Measurements from ENCODE around the gene PKHD1.

PKHD1 gene

DNA sequence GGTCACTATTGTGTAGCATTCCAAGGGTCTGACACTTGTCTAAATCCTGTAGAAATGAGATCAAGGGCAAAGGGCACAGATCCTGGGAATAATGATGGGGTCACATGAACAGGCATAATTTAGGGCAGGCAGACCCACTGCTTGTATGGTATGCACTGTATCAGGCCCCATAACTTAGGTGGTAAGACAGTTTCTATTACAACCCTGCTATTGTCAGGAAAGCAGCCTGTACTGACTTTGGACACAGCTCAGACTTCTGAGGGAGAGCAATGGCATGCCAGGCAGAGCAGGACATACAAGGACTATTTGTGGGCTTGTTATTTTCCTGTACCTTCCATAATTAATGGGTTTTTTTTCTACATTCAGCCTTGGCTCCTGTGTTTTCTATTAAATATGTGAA, 286.8 kb downstream of the PKHD1 start:
- no peak for DNase-seq (ENCODE audit: low spot score)

DNA sequence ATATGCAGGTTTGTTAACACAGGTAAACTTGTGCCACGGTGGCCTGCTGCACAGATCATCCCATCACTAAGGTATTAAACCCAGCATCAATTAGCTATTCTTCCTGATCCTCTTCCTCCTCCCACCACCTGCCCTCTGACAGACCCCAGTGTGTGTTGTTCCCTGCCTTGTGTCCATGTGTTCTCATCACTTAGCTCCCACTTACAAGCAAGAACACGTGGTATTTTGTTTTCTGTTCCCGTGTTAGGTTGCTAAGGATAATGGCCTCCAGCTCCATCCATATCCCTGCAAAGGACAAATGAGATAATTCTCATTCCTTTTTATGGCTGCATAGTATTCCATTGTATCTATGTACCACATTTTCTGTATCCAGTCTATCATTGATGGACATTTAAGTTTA, 294.0 kb downstream of the PKHD1 start:
- no peak for DNase-seq (ENCODE audit: low spot score)

DNA sequence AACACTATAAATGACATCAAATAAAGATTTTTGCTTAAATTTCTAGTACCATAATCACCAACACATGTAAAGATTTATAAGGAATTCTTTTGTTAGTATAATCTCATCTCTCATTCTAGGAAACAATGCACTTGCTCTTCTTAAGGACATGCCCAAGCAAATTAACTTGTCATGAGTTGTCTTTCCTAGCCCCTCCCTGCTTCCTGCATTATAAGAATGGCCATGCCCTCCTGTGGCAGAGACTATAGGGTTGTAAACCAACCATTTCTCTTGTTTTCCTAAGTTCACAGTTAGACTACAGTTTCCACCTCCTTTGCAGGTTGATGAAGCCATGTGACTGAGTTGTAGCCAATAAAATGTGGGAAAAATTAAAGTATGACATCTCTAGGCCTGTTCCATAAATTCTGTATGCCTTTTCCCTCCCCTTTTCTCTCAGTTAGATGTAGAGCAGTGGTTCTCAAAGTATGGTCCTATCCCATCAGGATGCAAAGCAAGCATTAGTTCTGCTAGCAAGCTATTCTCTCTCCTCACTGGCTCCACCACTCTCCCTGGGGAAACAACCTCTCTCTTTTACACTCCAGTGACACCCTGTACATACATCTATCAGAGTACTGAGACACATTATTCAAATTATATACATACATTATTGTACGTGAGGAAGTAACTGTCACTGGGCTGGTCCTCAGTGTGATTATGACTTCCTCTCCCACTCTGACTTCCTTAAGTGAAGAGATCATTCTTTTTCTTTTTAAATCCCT, 295.0 kb downstream of the PKHD1 start:
- no peak for DNase-seq (ENCODE audit: low spot score)

DNA sequence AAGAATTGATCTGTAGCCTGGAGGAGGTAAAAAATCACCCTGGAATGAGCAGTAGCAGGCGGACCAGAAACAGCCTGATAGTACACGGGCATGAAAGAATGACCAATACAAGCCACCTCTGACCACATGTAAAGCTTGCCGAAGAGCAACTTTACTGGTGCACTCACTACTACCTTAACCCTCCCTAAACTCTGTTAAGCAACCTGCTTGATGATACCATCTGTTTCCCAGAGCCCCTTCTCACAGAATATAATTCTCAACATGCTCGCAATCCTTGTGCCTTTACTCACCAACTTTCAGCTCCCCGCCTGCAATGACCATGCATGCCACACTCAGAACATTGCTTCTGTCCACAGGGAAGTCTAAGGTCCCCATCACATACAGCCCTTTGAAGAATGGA, 296.5 kb downstream of the PKHD1 start:
- DNase-seq (ENCODE audit: low spot score), result no peak

DNA sequence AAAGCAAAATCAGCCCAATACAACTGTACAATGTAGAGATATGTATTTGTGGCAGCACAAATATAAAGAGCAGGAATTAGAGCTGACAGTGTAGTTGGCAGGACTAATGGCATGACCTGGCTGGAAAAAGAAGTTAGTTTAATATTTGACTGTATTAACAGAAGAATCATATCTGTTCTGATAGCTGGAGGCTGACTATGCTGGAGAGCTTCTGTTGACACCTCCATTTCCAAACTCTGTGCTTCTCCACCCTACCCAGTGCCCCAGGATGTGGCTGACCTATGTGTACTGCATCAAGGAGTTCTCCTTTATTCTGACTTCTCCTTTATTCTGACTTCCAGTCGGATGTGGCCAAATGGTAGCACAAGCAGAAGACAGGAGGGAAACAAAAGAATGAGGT, 299.3 kb downstream of the PKHD1 start:
- no peak for DNase-seq (ENCODE audit: low spot score)

DNA sequence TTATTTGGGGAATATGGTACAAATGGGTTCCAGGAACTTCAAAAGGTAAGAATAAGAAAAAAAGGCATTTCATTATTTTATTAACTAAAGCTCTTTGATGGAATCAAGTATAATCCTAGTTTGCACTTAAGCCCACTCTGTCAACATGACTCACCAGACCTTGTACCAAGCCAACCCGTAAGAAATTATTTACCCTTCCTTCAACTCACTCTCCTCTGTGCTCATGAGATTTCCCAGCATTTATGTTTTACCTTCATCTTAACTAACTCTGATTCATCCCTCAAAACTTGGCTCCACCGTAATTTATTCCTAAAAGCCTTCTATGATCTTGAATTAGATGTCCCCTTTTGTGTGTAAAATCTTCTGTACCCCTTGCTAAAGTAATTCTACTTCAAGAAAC, 308.7 kb downstream of the PKHD1 start:
- DNase-seq (ENCODE audit: low spot score), result no peak

DNA sequence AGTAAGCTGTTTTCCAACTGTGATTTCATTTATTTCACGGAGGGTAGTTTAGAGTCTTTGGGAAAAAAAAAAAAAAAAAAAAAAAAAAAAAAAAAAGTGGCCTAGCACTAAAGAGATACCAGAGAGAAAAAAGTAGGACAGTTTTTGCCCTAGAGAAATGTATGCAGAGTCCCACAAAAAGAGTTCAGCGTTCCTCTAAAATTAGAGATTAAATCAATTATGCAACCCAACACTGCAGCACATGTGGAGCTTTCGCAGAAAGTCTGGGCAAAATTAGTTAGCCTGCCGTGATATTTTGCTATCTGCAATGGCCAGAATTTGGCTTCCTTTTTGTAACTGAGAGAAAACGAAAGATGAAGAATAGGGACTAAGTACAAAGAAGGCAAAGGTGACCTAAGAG, 309.8 kb downstream of the PKHD1 start:
- DNase-seq (ENCODE audit: low spot score), result no peak

DNA sequence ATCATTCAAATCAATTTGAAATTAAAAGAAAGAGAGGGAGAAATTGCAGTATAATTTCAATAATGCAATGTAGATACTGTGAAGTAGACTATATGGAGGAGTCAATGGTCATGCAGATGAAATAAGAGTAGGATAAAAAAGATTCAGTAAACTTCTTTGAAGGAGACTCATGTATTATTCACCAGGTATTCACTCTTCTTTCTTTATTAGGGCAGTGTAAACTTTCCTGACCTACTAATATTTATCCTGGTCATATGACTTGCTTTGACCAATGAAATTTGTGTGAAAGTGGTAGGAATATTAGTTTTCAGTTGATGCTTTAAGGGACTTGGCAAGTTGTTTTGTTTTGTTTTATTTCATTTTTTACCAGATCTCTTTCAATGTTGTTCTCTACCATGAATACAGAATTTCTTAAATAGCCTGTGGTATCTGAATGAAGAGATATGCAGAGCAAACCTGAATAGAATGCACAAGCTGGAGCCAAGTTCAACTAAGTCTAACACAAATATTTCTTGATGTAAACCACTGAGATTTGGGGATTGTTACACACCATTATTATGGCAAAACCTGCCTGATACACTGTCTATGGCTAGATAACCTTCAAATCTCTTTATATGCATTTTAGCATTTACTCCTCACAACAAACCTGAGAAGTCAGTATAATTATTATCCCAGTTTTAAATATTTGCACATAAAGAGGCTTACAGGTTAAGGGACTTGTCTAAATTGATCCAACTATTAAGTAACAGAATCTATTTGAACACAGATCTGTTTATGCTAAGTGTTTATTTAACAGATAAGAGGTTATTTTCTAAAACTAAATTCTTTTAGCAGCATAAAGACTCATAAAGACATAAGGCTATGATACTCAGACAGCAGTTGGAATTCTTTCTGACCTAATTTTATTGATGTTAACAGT, 311.2 kb downstream of the PKHD1 start:
- DNase-seq (ENCODE audit: low spot score), result no peak

DNA sequence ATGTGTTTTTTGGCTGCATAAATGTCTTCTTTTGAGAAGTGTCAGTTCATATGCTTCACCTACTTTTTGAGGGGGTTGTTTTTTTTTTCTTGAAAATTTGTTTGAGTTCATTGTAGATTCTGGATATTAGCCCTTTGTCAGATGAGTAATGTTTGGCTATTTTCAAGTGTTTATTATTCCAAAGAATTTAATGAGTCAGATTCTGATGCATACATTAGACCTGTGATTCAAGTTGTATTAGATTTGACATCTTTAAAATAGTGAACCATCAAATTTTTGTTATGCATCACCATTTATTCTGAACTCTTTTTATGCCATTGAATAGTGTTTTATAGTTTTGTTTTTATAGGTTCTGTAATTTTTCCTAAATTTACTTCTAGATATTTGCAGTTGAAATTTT, 319.3 kb downstream of the PKHD1 start:
- DNase-seq (ENCODE audit: low spot score), result no peak

DNA sequence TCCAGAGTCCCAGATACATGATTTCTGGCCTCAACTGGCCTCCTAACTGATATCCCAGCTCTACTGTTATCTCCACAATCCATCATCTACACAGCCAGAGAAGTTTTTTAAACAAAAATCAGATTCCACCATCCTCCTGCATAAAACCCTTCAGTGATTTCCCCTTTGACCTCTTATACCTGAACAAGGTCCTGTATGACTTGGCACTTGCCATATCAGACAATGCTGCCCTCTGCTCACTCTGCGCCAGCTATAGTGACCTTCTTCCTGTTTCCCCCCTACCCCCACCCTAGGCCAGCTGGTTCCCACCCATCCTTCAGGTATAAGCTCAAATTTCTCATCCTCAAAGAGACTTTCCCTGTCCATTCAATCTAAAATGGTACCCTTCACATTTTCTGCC, 322.2 kb downstream of the PKHD1 start:
- DNase-seq (ENCODE audit: low spot score), result no peak

DNA sequence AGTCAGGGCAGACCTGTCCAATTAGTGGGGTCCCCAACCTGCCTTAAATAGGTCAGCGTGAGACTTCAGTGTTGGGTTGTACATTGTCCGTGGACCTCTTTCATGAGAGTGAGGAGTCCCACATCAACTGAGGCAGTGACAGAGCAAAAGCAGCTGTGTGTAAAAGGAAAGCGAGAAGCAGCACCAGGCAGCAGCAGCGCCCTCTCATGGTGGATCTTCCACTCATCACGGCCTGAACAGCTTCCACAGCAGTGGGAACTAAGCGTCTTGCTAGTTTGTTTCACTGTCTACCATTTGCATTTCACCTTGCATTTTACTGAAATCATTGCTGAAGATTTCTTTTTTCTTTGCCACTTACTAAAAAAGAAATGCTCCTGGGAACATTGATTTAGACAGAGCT, 333.8 kb downstream of the PKHD1 start:
- DNase-seq (ENCODE audit: low spot score), result peak; percentile 43

DNA sequence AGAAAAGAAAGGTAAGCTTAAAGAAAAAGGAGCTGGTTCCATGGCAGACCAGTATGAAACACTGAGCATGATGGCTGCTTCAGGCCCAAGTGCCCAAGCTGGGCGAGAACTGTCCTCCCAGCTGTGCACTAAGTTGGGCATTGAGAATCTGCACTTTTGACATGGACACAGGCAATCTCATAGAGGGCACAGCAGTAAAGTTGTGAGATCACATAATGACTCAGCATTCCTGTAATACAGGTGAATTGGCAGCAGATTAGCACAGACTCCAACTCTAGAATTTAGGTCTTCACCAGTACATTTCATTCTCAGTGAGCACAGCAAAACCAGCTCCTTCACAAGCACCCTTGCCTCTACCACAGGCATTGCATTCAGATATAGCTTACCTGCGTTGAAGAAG, 343.4 kb downstream of the PKHD1 start:
- DNase-seq (ENCODE audit: low spot score), result no peak

DNA sequence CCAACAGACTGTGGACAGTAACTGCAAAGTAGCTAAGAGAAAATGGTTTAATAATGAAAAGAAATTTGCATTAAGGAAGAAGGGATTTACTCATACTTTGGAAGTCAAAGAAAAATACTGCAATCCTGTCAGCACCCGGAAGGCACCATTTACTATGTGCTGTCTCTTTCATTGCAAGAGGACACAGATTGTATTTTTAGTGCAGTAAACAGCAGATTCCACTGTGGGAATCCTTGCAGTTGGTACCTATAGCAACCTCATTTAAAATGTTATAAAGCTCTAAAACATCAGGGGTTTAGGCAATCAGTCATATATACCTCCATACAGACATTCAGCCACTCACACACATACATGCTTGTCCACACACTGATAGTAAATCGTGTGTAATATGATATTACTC, 346.8 kb downstream of the PKHD1 start:
- no peak for DNase-seq (ENCODE audit: low spot score)

DNA sequence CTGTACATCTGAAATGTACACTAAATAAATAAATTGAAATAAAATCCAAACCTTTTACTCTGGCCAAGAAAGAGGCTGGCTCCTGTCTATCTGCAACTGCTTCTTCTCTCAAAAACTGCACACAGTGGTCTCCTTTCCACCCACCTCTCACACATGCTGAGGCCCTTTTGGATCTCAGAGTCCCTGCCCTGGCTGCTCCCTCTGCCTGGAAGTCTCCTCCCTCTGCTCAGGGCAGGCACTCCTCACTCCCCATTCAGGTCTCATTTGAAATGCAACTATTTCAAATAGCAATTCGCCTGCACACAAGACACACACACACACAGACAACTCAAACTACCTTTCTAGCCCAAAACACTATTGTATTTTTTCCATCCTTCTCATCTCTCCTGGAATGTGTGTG, 348.8 kb downstream of the PKHD1 start:
- no peak for DNase-seq (ENCODE audit: low spot score)

DNA sequence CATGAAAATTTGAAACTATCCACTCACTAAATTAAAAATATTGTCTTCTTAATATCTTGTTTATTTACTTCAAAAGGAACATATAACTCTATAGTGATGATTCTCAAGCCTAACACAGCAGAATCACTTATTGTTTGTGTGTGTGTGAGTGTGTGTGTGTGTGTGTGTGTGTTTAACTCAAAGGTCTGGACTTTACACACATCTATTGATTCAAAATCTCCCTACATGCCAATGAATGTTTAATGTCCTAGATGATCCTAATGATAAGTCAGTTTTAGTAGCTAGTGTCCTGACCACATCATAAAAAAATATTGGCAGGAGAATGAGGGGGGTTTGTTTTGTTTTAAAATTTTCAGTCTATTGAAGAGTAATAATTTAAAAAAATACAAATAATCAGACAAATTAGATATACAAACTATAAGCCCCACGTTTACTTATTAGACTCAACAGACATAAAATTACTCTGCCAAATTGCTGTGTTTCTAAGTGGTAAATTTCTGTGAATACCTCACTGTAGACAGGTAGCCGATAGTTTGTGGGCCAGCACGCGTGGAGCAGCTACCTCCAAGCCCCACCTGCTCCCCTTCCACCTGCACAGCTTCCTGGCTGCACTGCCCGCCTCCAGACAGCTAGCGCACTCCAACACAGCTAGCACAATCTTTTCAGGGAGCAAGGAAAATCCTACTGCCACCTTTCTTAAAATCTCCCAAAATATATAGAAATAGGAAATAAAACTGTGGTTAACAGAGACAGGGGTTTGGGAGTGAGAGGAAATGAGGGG, 349.6 kb downstream of the PKHD1 start:
- DNase-seq (ENCODE audit: low spot score), result no peak

DNA sequence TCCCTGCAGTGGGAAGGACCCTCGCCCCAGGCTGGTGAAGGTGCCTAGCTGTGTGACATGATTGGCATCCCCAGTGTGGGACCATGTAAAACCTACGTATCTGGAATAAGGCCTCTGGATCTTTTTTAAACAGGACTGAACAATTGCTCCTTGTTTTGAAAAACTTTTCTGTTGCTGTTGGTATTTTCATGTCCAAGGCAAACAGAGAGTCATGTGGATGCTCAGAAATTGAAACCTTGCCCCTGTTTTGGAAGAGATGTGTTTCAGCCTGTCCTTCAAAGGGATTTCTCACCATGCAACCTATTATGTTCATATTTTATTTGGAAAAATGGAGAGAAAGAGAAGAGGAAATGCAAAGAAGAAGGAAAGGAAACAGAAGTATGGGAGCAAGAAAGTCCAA, 362.3 kb downstream of the PKHD1 start:
- DNase-seq (ENCODE audit: low spot score), result no peak

DNA sequence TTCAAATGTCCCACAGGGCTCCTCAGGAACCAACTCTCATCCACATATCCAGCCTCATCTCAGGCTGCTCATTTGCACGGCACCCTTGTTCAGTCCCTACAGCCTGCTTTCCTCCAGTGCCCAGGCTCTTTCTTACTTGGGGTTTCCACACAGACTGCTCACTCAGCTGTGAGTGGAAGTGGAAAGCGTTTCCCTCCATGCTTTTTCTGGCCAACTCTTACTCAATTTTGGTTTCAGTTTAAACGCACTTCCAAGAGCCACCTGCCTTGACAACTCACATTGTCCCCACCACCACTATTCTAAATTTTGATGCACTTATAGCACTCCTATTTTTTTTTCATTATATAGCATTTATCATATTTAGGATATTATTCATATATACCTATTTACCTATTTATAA, 367.1 kb downstream of the PKHD1 start:
- DNase-seq (ENCODE audit: low spot score), result no peak

DNA sequence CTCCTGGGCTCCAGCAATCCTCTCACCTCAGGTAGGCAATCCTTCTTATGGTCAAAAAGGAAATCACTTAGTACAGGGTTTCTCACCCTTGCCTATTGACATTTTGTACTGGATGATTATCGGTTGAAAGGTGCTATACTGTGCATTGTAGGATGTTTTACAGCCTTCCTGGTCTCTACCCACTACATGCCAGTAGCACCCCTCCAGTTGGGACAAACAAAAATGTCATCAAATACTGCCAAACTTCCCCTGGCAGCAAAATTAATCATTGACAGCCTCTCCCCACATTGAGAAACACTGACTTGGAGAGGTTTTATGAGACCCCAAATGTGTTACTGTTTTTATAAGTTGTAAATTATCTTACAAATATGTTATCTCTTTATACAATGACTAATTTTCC, 368.1 kb downstream of the PKHD1 start:
- DNase-seq (ENCODE audit: low spot score), result no peak

DNA sequence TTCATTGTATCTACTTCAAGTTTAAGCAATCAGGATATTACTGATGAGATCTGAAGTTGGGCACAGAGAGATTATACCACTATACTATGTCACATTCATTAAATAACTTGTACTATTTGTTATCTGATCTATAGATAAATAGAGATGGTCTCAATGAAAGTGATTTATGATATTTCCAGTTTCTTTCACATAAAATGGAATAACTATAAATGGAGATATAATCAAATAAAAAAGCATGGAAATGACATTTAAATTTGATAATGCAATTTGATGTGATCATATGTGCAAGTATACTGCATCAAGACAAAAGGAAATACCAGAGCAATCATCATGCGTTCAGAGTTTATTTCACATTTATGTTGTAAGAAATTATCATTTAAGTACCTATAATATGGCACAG, 368.9 kb downstream of the PKHD1 start:
- no peak for DNase-seq (ENCODE audit: low spot score)

DNA sequence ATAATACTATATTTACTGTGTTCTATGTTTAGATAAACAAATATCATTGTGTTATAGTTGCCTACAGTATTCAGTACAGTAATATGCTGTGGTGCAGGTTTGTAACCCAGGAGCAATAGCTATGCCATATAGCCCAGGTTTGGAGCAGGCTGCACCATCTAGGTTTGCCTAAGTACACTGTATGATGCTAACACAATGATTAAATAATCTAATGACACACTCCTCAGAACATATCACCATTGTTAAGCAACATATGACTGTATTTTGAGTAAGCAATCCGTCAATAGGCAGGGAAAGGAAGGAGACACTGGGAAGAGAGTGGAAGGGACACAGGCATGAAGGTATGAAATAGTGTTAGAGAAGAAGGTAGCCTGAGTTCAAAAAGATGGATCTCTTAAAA, 369.9 kb downstream of the PKHD1 start:
- DNase-seq (ENCODE audit: low spot score), result no peak

DNA sequence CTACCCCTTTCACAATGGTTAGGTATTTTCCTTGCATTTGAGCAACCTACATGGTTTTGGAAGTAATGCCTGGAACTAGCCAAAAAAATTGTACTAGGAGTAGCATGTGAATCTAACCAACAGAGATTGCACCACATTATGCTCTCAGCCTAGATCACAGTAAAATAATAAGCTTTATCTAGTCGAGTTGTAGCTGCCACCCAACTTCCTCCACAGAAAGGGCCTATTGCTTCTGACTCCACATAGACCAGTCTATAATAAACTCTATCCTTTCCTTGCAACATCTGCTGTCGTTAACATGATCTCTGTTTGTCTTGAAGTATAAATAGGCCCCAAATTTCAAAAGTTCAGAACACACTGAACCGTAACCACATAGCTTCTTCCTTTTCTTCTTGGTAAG, 375.5 kb downstream of the PKHD1 start:
- DNase-seq (ENCODE audit: low spot score), result no peak

DNA sequence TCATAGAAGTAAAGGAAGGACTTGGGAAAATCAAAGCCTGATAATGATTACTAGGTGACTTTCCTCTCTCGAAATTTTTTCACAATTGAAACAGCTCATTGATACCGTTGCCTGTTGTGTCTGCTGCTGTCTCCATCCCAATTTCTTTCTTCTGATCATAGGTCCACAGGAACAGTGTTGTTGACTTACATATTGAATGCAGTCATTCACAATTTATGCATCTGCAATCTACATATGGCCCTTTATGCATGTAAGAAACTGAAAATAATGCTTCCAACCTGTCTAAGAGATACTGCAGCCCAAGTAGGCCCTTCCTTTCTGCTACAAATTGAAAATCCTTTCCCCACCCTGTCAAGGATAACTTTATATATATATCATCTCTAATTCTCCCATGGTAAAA, 381.3 kb downstream of the PKHD1 start:
- DNase-seq (ENCODE audit: low spot score), result no peak

Measured in NAMALWA (cell line).